Glutamatergic neuron (in vitro differentiated cells): ENCODE data around the gene BCAR1. TPM values are rescaled to one million over a fixed set of nuclear protein-coding genes. Genes with fewer than 3 reads are reported as not detected.
A peak's percentile ranks its signal among the peaks of the same experiment; 100 is the strongest.

Source experiments
- DNase-seq: peaks from one replicate; pipeline ENCODE4 v3.0.0; 2022
- H3K27ac Mint-ChIP-seq: one replicate; pipeline ENCODE4 v1.8.0; 2020; ENCODE audit warnings: mild to moderate bottlenecking, mixed read lengths, inconsistent platforms; ENCODE audit not compliant: unreplicated experiment
- H3K27me3 Mint-ChIP-seq: one replicate; pipeline ENCODE4 v1.8.0; 2020; ENCODE audit warnings: mild to moderate bottlenecking, moderate library complexity, mixed read lengths, inconsistent platforms; ENCODE audit not compliant: unreplicated experiment
- H3K36me3 Mint-ChIP-seq: one replicate; pipeline ENCODE4 v1.8.0; 2020; ENCODE audit warnings: mild to moderate bottlenecking, mixed read lengths, inconsistent platforms; ENCODE audit not compliant: unreplicated experiment
- H3K4me1 Mint-ChIP-seq: one replicate; pipeline ENCODE4 v1.8.0; 2020; ENCODE audit warnings: mild to moderate bottlenecking, low read depth, mixed read lengths, inconsistent platforms; ENCODE audit not compliant: unreplicated experiment
- H3K4me3 Mint-ChIP-seq: one replicate; pipeline ENCODE4 v1.8.0; 2020; ENCODE audit warnings: mild to moderate bottlenecking, mixed read lengths, inconsistent platforms; ENCODE audit not compliant: unreplicated experiment
- H3K9me3 Mint-ChIP-seq: one replicate; pipeline ENCODE4 v1.8.0; 2020; ENCODE audit warnings: mild to moderate bottlenecking, moderate library complexity, mixed read lengths, inconsistent platforms; ENCODE audit not compliant: unreplicated experiment
- total RNA-seq: library from RNA; stranded (reverse); fragmentation: NEBNext Ultra II Directional; extraction: Animal tissue kit (Norgen Biotek cat#: 25700); gene quantifications from one replicate; pipeline ENCODE4 v1.2.1, GENCODE V29; 2021; ENCODE audit not compliant: unreplicated experiment
- TF ChIP-seq, protein P1 (sequence below): fragments of 200-600 bp; sonication (generic); IDR thresholded peaks from one replicate; pipeline ENCODE4 v1.5.0; 2021; ENCODE audit not compliant: partially characterized antibody, unreplicated experiment

The BCAR1 gene
- total RNA-seq, 1 donor from 2014 or later = 212 TPM

DNA sequence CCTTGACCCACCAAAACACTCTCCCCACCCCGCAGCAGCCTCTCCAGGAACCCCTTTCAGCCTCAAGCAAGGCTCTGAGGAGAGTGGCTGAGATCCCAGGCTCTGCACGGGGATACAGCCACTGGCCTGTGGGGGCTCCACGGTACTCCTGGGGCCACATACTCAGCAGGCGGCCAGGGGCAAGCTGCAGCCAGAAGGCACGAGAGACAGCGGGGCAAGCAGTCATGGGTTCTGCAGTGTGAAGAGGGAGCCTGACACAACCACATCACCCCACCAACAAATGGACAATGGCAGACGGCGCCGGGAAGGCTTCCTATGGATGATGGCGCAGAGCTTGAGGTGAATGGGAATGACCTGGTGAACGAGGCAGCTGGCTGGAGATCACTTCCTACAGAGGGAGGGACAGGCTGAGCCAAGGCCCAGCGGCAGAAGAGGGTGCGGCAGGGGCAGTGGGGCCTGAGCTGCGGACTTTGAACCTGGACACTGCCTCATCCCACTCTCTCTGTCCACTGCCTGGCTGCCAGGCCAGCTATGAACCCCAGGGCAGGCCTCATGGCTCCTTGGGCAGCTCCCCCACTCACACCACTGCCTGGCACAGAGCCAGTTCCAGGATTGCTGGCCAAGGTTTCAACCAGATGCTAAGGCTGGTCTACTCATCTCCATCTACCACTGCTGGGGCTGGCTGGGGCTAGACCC, 10.8 kb upstream of the BCAR1 start:
- peaks cover 52% of the 10 kb centered on the region for H3K4me1 Mint-ChIP-seq
- peak overlapping the region; percentile 72 for H3K27ac Mint-ChIP-seq
- peak overlapping the region; percentile 90 for H3K4me3 Mint-ChIP-seq
- peaks cover 20% of the 10 kb centered on the region for H3K9me3 Mint-ChIP-seq
- H3K27me3 Mint-ChIP-seq = peaks cover 27% of the 10 kb centered on the region
- no peaks in the 10 kb centered on the region for H3K36me3 Mint-ChIP-seq
- TF ChIP-seq, protein P1, sequence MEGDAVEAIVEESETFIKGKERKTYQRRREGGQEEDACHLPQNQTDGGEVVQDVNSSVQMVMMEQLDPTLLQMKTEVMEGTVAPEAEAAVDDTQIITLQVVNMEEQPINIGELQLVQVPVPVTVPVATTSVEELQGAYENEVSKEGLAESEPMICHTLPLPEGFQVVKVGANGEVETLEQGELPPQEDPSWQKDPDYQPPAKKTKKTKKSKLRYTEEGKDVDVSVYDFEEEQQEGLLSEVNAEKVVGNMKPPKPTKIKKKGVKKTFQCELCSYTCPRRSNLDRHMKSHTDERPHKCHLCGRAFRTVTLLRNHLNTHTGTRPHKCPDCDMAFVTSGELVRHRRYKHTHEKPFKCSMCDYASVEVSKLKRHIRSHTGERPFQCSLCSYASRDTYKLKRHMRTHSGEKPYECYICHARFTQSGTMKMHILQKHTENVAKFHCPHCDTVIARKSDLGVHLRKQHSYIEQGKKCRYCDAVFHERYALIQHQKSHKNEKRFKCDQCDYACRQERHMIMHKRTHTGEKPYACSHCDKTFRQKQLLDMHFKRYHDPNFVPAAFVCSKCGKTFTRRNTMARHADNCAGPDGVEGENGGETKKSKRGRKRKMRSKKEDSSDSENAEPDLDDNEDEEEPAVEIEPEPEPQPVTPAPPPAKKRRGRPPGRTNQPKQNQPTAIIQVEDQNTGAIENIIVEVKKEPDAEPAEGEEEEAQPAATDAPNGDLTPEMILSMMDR = no peak
- no peak for DNase-seq

DNA sequence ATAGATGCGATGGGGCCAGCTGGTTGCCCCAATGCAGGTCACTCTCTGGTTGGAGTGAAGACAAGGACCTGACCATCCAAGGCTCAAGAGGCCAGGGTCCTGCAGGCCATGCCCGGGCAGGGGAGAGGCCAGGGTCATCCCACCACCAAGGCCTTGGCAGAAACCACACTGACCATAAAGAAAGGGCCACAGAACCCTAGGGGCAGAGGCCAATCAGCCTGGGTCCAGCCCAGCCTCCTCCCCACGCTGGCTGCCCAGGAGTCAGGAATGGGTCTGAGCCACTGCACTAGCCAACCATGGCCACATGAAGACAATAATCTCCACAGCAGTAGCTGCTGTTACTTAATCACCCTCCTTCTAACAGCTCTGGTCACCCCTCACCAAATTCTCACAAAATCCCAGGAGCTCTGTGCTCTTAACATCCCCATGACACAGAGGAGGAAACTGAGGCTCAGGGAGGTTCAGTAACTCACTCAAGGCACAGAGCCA, 10.2 kb upstream of the BCAR1 start:
- TF ChIP-seq, protein P1 = no peak
- no peaks in the 10 kb centered on the region for H3K36me3 Mint-ChIP-seq
- H3K4me3 Mint-ChIP-seq = peak overlapping the region; percentile 54
- H3K27ac Mint-ChIP-seq = peak overlapping the region; percentile 72
- DNase-seq = no peak
- H3K4me1 Mint-ChIP-seq = peaks cover 53% of the 10 kb centered on the region
- peaks cover 27% of the 10 kb centered on the region for H3K27me3 Mint-ChIP-seq
- H3K9me3 Mint-ChIP-seq = peaks cover 20% of the 10 kb centered on the region

DNA sequence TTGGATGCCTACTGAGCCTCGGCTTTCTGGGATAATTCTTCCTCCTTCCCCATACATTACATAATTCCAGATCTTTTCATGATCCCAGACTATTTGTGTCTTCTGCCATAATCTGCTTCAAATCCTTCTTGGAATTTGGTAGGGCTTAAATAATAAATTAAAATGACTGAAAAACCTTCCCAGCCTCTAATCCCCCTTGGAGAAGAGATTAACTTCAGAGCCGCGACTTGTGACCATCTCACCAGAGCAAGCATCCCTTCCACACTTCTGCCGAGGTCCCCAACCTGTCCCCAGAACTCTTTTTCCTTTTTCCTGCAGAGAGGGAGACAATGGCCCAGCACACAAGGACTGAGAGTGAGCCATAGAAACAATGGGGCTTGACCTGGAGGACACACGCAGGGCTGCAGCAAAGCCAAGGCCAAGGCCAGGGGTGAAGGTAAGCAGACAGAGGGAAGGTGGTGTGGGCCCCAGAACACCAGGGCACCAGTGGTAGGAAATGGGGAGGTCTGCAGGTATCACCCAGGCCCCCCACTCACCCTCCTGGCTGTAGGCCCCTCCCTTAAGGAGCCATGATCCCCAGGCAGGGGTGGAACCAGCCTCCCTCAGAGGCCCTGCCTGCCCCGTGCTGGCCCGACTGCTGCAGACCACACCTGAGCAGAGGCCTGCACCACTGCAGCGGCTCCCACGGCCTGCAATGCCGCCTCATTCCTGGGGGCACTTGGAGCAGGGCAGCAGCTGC, 9.6 kb upstream of the BCAR1 start:
- no peaks in the 10 kb centered on the region for H3K36me3 Mint-ChIP-seq
- H3K27ac Mint-ChIP-seq = peak overlapping the region; percentile 84
- no peak for DNase-seq
- H3K4me1 Mint-ChIP-seq = peaks cover 51% of the 10 kb centered on the region
- TF ChIP-seq, protein P1 = no peak
- H3K4me3 Mint-ChIP-seq = peak overlapping the region; percentile 74
- H3K27me3 Mint-ChIP-seq = peaks cover 25% of the 10 kb centered on the region
- H3K9me3 Mint-ChIP-seq = peaks cover 20% of the 10 kb centered on the region

DNA sequence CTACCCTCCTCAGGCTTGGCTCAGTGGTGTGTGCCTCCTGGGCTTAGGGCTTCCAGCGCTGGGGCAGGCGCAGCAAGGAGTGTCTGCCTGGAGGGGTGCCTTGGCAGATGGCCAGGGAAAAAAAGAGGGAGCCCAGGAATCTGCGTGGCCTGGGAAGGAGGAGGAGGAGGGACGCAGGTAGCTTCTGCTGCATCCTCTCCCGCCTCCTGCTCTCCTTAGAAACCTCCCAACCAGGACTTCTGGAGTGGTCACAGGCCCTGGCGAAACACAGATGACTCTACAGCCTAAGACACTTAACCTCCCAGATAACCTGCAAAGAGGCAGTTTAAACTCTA, 7.3 kb upstream of the BCAR1 start:
- Mint-ChIP-seq H3K4me1 (peaks cover 61% of the 10 kb centered on the region), H3K4me3 (peak overlapping the region; percentile 88)

More for the DNA sequence above, 7.3 kb upstream of the BCAR1 start:
- DNase-seq = no peak
- Mint-ChIP-seq H3K9me3 (peaks cover 16% of the 10 kb centered on the region), H3K27me3 (peaks cover 15% of the 10 kb centered on the region), H3K27ac (peak overlapping the region; percentile 96), H3K36me3 (no peaks in the 10 kb centered on the region)
- TF ChIP-seq, protein P1 = no peak
